ENCODE results near the gene CCDC70.
"Not testable (repeated sequence)": the region's sequence is repeated elsewhere in the genome, so short reads cannot be mapped to it uniquely, and the experiment has no call there.

CCDC70 gene

DNA sequence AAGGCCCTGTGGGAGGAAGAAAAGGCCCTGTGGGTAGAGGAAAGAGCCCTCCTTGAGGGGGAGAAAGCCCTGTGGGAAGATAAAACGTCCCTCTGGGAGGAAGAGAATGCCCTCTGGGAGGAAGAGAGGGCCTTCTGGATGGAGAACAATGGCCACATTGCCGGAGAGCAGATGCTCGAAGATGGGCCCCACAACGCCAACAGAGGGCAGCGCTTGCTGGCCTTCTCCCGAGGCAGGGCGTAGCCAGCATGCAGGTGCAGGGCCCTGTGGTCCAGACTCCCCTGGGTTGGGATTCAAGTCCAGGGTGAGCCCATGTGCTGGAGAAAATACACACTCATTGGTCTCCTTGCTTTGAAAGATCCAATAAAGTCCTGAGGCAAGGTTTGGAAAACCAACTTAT is 4.1 kb downstream of the CCDC70 start:
- DNase-seq, result no peak

DNA sequence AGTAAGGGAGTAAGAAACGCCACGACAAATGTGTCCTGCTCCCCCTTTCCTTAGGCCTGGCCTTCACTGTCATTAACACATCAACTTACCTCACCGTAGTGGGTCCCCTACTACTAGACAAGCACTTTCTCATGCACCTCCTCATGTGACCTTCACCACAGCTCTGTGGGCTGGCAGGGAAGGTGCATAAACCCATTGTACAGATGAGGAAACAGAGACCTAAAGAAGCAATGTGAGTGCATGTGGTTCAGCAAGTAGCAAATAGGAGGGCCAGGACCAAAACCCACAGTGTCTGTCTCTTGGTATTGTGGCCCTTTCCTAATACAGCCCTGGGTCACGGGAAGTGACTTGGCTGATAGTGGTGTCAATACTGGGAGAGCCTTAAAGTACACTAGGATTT is 5.3 kb downstream of the CCDC70 start:
- no peak for DNase-seq

DNA sequence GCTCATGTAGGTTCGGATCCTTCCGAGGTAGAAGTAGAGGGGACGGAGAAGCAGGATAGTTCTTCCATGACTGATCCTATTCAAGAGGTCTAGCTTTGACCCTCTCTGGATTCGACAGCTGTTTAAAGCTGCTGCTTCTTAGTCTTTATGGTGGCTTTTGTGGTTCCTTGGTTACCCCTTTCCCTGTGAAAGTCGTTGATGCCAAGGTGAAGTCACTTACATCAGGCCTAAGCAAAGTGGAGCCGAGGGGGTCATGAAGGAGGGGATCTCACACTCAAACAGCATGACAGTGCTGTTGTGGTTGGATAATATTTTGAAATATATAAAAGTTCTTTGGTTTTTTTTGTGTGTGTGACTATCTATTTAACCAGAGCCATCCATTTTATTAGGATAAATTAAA is 8.1 kb downstream of the CCDC70 start:
- no peak for DNase-seq

DNA sequence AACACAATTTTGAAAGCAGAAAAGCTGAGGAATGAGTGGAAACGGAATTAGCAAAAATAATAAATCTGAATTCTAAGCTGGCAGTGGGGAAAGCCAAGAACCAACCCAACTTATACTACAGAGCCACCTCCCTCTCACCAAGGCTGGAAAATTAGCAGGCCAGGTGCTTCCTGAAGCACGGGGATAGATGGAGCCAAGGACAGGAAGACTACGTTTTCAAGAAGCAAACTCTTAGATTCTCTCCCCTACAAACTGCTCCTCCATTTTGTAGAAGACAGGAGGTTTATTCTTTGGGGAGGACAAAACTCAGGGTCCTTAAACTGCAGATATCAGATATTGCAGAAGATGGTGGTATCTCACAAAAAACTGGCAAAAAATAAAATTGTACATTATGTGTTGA is 8.8 kb downstream of the CCDC70 start:
- no peak for DNase-seq

DNA sequence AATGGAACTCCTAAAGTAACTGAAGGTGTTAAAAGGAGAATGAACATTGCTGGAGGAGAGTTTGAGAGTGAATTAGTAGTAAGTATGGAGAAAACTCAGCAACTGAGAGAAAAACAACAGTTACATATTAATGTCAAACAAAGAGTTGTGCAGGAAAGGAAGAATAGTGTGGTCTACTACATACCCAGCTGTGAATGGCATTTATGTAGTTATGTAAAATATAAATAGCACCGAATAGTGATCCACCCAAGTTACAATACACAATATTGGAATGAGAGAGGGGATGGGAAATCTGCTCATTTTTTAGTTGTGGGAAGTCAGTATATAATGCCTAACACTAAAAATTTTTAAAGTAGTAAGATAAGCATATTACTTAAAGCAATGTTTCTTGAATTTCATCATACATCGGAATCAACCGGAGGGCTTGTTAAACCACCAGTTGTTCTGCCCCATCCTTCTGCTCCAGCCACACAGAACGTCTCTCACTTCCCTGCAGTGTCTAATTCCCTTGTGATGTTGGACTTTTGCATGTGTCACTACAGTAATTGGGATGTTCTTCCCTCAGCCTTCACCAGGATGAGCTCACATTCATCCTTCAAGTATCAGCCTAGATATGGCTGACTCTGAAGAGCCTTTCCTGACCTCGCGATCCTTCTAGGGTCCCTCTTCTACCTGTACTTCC is 11.5 kb downstream of the CCDC70 start:
- DNase-seq, result no peak

GRCh38 chr13:51873837-51874236 is 12.1 kb downstream of the CCDC70 start:
- DNase-seq, result no peak

- DNase-seq, result peak; percentile 2
These were observed 12.9 kb downstream of the CCDC70 start for GRCh38 chr13:51874651-51875050.

DNA sequence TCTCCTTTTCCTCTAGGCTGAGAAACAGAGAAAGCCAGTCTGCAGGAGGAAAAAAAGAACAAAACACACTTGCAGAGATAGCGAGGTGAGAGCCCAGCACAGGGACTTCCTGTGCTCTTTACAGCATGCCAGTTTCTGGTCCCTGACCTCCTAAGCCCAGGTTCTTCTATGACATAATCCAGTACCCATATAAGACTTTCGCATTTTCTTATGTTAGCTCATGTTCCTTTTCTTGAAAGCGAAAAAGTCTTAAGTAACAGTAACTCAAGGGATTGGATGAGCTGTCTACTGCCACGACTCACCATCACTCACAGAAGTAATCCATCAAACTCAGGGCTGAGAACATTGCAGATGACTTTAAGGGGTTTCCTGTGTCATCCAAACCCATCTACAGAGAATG is 17.4 kb downstream of the CCDC70 start:
- no peak for DNase-seq

DNA sequence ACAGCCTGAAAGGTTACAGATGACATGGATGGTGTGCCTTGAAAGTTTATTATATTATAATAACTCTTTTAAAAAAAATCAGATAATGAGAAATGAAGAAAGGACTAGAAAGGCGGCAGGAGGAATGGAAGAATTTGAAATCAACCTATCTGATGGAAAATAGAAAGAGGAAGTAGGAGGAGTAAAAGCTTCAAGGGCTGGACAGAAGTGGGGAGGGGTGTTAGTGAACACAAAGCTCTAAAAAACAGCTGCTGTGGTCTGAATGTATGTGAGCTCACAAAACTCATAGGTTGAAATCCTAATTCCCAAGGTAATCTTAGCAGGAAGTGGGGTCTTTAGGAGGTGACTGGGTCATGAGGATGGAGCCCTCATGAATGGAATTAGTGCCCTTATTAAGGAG is 19.5 kb downstream of the CCDC70 start:
- no peak for DNase-seq

DNA sequence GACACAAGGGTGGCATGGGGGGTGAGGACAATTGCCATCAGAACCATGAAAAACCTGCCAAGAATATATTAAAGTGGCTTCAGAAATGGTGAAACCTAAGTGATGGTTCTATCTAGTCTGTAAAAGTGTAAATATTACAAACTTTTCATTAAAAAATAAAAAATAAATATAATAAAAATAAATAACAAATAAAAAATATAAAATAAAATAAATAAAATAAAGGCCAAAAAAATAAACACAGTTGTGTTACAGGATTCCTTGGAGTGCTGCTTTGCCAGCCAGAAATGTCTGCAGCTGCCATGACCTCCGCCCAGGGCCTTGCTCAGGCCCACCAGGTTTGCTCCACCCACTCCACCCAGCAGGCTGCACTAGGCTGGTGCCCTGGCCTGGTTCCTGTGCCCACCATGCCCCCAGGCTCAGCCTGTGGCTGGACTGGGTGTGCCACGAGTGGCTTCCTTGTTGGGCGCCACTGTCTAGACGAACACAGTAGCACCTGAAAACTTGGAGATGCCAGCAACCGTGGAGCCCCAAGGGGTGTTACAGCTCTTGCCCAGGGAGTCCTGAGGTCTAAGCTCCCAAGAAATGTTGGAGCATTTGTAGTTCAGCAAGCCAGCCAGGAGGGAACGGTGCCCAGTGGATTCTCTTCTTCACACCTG is 20.9 kb downstream of the CCDC70 start:
- no peak for DNase-seq

DNA sequence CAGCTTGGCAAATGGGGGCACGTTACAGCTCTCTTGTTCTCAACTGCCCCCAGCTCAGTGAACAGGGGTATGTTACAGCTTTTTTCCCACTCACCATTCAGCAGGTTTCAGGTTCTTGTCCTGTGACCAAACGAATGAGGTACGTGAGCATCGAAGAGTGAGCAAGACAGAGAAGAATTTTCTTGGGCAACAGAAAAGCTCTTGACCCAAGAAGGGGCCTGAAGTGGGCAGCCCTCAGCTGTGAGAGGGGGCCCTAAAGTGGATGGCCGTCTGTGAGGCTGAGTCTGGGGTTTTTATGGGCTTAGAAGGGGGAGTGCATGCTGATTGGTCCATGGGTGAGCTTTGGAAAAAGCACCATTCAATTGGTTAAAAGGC is 21.4 kb downstream of the CCDC70 start:
- DNase-seq, result no peak

DNA sequence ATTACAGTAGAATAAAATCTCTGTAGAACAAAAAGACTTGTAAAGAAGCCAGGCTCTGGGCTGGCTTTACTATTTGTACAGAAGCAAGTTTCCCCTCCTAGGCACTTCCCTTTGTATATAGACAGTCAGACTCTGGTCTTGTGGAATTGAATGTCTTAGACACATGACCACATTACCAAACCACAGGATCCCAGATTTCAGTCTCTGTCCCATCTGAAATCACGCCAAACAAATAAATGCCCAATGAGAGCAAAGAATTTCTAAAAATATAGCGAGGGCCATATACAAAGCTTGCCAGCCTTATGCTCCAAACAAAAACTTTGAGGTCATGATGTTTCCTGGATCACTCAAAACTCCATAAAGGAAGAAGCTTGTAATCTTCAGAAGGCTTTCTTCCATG is 23.9 kb downstream of the CCDC70 start:
- DNase-seq, result no peak

DNA sequence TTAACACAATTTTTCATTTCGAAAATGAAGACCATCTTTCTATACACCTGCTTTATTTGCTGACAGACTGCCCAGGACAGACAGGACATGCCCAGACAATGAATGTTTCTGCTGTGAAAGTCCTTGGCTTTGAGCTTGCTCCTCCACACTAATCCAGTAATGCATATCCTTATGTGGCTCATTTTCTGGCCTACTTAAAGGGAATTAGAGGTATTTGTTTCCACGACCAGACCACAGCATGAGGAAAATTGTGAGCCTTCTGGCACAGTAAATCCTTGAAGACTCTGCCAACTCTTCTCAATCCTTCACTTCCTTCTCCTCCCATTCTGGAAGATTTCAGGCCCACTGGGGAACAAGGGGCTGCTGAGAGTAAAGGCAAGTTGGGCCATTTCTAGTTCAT is 25.7 kb downstream of the CCDC70 start:
- no peak for DNase-seq

DNA sequence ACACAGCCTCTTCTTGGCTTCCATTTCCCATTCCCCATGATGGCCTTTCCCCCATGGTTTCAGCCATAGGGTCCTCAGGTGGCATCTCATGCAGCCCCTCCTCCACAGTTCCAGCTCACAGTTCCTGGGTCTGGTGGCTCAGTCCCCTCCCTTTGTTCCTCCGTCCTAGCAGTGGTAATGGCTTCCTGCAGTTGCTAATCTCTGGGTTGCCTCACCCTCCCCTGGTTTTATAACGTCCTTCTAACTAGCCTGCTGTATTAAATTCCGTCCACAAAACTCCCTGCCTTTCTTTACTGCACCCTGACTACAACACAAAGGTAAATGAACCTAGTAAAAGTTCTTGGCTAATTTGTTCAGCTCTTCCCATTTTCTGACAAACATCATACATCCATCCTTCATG is 30.9 kb downstream of the CCDC70 start:
- DNase-seq, result no peak

- no peak for DNase-seq
These were observed 32.5 kb downstream of the CCDC70 start for GRCh38 chr13:51894239-51894638.

GRCh38 chr13:51895906-51896888 is 34.4 kb downstream of the CCDC70 start:
- DNase-seq, result no peak

GRCh38 chr13:51900471-51900870 is 38.7 kb downstream of the CCDC70 start:
- DNase-seq, result no peak

DNA sequence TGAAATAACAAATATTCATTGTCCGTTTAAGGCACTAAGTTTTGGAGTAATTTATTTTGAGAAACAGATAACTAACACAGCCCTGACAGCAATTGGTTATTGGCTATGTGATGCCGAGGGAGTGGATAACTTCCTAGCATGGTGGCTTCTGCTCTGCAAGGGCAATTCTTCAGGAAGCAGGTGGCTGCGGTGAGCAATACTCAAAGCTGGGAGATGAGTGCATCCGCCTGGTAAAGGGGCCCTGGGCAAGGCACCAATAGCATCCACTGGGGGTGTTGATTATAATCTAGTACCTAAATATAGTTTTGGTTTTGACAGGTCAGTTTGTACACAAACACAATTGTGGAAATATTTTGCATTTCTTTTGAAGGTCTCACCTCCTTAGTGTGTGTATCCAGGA is 41.0 kb downstream of the CCDC70 start:
- DNase-seq, result no peak

DNA sequence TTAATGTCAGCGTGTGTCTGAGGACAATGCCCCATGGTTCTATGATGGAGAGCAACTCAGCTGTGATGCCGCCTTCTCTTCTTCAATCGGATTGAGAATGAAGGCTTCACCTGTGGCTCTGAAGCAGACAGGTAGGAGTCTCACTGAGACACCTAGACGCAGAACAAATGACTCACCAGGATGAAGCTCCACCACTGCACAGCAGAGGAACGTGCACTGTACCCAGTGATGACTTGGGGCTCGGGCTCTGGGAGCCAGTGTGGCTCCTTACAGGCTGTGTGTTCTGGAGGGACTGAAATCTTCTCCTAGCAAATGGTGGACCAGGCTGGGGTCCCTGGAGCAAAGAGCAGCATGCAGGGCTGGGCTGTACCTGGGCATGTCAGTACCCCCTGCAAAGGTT is 44.0 kb downstream of the CCDC70 start:
- no peak for DNase-seq

DNA sequence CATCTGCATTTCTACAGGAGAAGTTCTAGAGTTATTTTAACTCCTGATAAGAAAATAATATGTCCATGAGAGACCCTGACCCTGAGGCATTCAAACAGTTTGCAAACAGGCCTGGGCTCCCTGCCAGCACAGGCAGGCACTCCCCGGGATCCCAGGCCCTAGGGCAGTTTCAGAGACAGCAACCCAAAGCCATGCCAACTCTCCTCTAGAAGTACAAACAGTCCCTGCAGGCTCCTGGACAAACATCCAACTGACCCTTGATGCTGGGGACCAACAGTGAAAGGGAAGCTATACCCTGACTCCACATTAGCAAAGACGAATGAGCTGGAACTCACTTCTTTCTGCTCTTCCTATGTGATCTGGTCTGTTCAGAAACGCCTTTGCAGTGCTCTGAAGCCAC is 44.8 kb downstream of the CCDC70 start:
- no peak for DNase-seq

GRCh38 chr13:51907040-51907732 is 45.4 kb downstream of the CCDC70 start:
- no peak for DNase-seq

DNA sequence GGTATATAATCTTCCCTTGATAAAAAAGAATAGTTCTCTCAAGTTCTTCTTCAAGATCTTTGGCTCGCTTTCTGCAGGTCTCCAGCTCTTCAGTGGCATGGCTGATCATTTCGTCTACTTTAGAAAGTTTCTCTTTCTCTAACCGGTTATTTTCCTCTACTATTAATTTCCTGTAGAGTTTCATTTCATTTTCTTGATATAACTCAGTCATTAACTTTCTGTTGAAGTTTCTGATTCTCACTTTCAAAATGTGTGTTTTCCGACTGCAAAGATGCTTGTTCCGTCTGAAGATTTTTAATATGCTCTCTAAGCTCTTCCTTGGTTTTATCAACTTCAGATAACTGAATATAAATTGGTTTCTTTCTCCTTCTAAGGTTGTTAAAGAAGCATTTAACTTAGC is 47.5 kb downstream of the CCDC70 start:
- DNase-seq, result not testable (repeated sequence)

DNA sequence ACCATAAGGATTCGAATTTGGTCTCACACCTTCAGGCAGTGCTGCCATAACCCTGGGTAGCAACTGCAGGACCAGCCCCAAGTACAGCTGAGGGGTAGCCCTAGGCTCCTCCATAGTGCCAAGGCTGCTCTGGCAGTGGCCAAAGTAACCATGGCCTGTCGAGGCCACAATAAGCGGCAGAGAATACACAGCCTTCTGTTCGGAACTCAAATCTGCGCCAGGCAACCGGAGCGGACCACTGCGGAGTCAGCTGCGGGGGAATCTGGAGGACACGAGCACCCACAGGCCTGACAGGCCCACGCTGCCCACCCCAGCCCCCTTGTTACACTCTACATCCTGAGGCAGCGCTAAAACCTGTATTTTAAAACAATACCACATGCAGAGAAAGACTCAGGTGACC is 48.7 kb downstream of the CCDC70 start:
- DNase-seq, result no peak

Data from DMS 273 treated with DMSO at 0.1 percent for 48 hours (cell line).